OCI-LY3 (cell line): Measurements from ENCODE around the gene RNF5.

Experiments used
- H2AFZ ChIP-seq: fragments of 200-600, 300-600 bp; shearing (Covaris generic); 2 replicates; pipeline ENCODE4 v1.6.0; 2014; ENCODE audit warnings: antibody characterized with exemption, low read depth, low read length
- H3K27ac ChIP-seq: fragments of 200-600, 300-600 bp; sonication (generic); 2 replicates; pipeline ENCODE4 v1.5.1; 2014; ENCODE audit warnings: mild to moderate bottlenecking, low read length, moderate library complexity, mixed read lengths
- H3K27me3 ChIP-seq: fragments of 200-600, 300-600 bp; sonication (generic); 2 replicates; pipeline ENCODE4 v1.6.1; 2014; ENCODE audit warnings: low read depth, low read length, mixed read lengths
- H3K36me3 ChIP-seq: fragments of 200-600, 300-600 bp; sonication (generic); replicated peaks from 2 replicates; pipeline ENCODE3; 2014; ENCODE audit warnings: low read depth, low read length, mixed read lengths
- H3K4me1 ChIP-seq: fragments of 300-600, 200-600 bp; sonication (generic); 2 replicates; pipeline ENCODE4 v1.6.1; 2014; ENCODE audit warnings: low read length, mixed read lengths
- H3K4me2 ChIP-seq: fragments of 200-600, 300-600 bp; sonication (generic); 2 replicates; pipeline ENCODE4 v1.6.1; 2014; ENCODE audit warnings: low read length, mixed read lengths
- H3K4me3 ChIP-seq: fragments of 300-600, 200-600 bp; sonication (generic); 2 replicates; pipeline ENCODE4 v1.5.1; 2014; ENCODE audit warnings: antibody characterized with exemption, mild to moderate bottlenecking, low read length, moderate library complexity
- H3K79me2 ChIP-seq: fragments of 300-600, 200-600 bp; shearing (Covaris generic); 2 replicates; pipeline ENCODE4 v1.6.1; 2014; ENCODE audit warnings: mild to moderate bottlenecking, low read length, mixed read lengths
- H3K9ac ChIP-seq: fragments of 300-600, 200-600 bp; shearing (Covaris generic); 2 replicates; pipeline ENCODE4 v1.6.0; 2014; ENCODE audit warnings: mild to moderate bottlenecking, low read length, moderate library complexity
- H3K9me3 ChIP-seq: fragments of 200-600, 300-600 bp; shearing (Covaris generic); 2 replicates; pipeline ENCODE4 v1.6.1; 2014; ENCODE audit warnings: low read length, mixed read lengths; ENCODE audit not compliant: insufficient read depth
- H4K20me1 ChIP-seq: fragments of 200-600, 300-600 bp; sonication (generic); 2 replicates; pipeline ENCODE4 v1.6.1; 2016; ENCODE audit warnings: low read length, mixed read lengths; ENCODE audit not compliant: insufficient read depth
- EZH2phosphoT487 ChIP-seq: fragments of 200-600 bp; shearing (Covaris generic); IDR thresholded peaks from 2 replicates; pipeline ENCODE4 v1.6.1; 2018; ENCODE audit warnings: antibody characterized with exemption, mixed run types, low read depth
- TF ChIP-seq, protein P1 (sequence below): fragments of 200-600, 300-600 bp; sonication (generic); IDR thresholded peaks from 2 replicates; pipeline ENCODE4 v1.5.1; 2014; ENCODE audit warnings: antibody characterized with exemption, low read length, low read depth

The RNF5 gene

DNA sequence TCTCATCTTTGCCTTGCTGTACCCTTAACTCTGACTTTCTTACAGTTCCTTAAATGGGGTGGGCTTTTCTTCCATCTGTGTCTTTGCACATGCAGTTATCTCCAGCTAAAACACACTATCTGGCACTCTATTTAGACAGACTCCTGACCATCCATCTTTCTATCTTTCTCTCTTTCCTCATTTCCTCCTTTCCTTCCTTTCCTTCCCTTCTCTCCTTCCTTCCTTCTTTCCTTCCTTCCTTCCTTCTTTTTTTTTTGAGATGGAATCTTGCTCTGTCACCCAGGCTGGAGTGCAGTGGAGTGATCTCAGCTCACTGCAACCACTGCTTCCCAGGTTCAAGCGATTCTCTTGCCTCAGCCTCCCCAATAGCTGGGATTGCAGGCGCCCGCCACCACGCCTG is 37.4 kb downstream of the RNF5 start:
- TF ChIP-seq EZH2phosphoT487: no peak
- TF ChIP-seq, protein P1, sequence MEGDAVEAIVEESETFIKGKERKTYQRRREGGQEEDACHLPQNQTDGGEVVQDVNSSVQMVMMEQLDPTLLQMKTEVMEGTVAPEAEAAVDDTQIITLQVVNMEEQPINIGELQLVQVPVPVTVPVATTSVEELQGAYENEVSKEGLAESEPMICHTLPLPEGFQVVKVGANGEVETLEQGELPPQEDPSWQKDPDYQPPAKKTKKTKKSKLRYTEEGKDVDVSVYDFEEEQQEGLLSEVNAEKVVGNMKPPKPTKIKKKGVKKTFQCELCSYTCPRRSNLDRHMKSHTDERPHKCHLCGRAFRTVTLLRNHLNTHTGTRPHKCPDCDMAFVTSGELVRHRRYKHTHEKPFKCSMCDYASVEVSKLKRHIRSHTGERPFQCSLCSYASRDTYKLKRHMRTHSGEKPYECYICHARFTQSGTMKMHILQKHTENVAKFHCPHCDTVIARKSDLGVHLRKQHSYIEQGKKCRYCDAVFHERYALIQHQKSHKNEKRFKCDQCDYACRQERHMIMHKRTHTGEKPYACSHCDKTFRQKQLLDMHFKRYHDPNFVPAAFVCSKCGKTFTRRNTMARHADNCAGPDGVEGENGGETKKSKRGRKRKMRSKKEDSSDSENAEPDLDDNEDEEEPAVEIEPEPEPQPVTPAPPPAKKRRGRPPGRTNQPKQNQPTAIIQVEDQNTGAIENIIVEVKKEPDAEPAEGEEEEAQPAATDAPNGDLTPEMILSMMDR: no peak
- Histone ChIP-seq H3K4me3 (no peak overlapping the region), H3K9ac (no peak overlapping the region), H3K27me3 (no peaks in the 10 kb centered on the region), H3K36me3 (no peaks in the 10 kb centered on the region), H3K4me2 (no peak overlapping the region), H2AFZ (no peak overlapping the region), H3K27ac (no peak overlapping the region), H3K9me3 (no peaks in the 10 kb centered on the region), H3K79me2 (no peaks in the 10 kb centered on the region), H4K20me1 (no peaks in the 10 kb centered on the region), H3K4me1 (no peaks in the 10 kb centered on the region)

DNA sequence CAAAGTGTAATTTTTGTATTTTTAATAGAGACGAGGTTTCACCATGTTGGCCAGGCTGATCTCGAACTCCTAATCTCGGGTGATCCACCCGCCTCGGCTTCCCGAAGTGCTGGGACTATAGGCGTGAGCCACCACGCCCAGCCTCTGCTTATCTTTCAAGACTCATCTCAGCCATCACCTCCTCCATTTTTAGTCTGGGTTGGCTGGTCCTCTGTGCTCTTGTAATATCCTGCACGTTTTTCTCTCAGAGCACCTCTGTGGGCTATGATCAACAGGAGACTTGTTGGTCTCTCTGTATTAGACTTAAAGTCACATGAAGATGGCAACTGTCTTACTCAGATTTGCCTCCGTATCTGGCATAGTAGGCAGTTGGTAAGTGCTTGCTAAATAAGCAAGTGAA is 38.1 kb downstream of the RNF5 start:
- H3K9me3 ChIP-seq: no peaks in the 10 kb centered on the region
- peaks cover 1% of the 10 kb centered on the region for H3K36me3 ChIP-seq
- no peak overlapping the region for H3K9ac ChIP-seq
- no peaks in the 10 kb centered on the region for H4K20me1 ChIP-seq
- H3K27me3 ChIP-seq: no peaks in the 10 kb centered on the region
- H3K4me2 ChIP-seq: no peak overlapping the region
- H3K79me2 ChIP-seq: no peaks in the 10 kb centered on the region
- no peak overlapping the region for H3K4me3 ChIP-seq
- TF ChIP-seq EZH2phosphoT487: no peak
- TF ChIP-seq, protein P1: no peak
- peaks cover 3% of the 10 kb centered on the region for H3K4me1 ChIP-seq
- no peak overlapping the region for H3K27ac ChIP-seq
- no peak overlapping the region for H2AFZ ChIP-seq

DNA sequence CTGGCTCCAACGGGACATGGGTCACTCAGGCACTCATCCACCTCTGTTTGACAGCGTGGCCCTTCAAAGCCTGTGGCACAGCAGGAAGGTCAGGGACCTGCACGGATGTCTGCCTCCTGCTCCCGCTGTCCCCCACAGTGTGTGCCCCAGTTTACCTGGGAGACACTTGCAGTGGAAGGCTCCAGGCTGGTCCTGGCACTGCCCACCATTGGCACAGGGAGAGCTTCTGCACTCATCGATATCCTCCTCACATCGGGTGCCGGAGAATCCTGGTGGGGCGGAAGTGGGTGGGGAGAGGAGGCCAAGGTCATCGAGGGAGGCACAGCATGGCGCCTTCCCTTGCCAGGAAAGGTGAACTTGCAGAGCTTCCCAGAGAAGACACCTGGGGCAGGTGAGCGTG is 38.8 kb downstream of the RNF5 start:
- Histone ChIP-seq H3K9me3 (no peaks in the 10 kb centered on the region), H3K27me3 (no peaks in the 10 kb centered on the region), H3K4me1 (peaks cover 10% of the 10 kb centered on the region), H2AFZ (no peak overlapping the region), H3K9ac (no peak overlapping the region), H3K79me2 (no peaks in the 10 kb centered on the region), H3K27ac (no peak overlapping the region), H3K4me2 (no peak overlapping the region), H3K4me3 (no peak overlapping the region), H4K20me1 (no peaks in the 10 kb centered on the region), H3K36me3 (peaks cover 2% of the 10 kb centered on the region)
- TF ChIP-seq, protein P1: no peak

DNA sequence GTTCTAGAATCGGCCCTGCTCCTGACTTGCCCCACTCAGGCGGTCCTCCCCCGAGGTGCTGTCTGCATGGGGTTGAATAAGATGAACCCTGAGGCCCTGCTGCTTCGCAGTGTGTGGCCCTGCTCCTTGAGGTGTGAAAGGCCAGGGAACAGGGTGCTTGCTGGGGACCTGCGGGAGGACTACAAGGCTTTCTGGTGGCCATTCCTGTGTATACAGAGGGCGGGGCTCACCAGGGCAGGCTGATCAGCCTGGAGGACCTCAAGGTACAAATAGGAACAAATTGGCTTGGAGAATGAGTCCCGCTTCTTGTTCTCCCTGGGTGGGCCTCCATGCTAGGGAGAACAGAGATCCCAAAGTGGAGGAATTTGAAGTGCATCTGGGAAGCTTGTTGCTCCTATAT is 40.0 kb downstream of the RNF5 start:
- TF ChIP-seq, protein P1: no peak
- TF ChIP-seq EZH2phosphoT487: no peak
- no peaks in the 10 kb centered on the region for H3K27me3 ChIP-seq
- peaks cover 2% of the 10 kb centered on the region for H3K36me3 ChIP-seq
- H3K4me1 ChIP-seq: peaks cover 22% of the 10 kb centered on the region
- no peak overlapping the region for H3K9ac ChIP-seq
- no peak overlapping the region for H2AFZ ChIP-seq
- no peaks in the 10 kb centered on the region for H3K79me2 ChIP-seq
- no peak overlapping the region for H3K4me3 ChIP-seq
- no peak overlapping the region for H3K27ac ChIP-seq
- no peak overlapping the region for H3K4me2 ChIP-seq
- H4K20me1 ChIP-seq: no peaks in the 10 kb centered on the region
- H3K9me3 ChIP-seq: no peaks in the 10 kb centered on the region
